Right lobe of liver (tissue), 6 donors: ENCODE results near the gene KIR2DL1. TPM values are rescaled to one million over a fixed set of nuclear protein-coding genes. Genes with fewer than 3 reads are reported as not detected.
"Not testable (repeated sequence)": the region's sequence is repeated elsewhere in the genome, so short reads cannot be mapped to it uniquely, and the experiment has no call there.

Experiments used
- ATAC-seq, 4 donors: fragments of 200-7000 bp; cut with Tn5 transposase; one replicate each; pipeline ENCODE4 v1.9.1; 2020; ENCODE audit warnings: mild to moderate bottlenecking in 4 of 4, moderate library complexity in 4 of 4
- DNase-seq, 3 donors: peaks; one replicate each; pipeline ENCODE4 v3.0.0-alpha.2; 2020
- H3K27ac ChIP-seq, 3 donors: fragments of 200-600 bp; one replicate each; pipeline ENCODE4 v1.8.0; 2022
- H3K27me3 ChIP-seq, 2 donors: fragments of 200-600 bp; one replicate each; pipeline ENCODE4 v1.8.0; 2022
- H3K36me3 ChIP-seq, 4 donors: fragments of 200-600 bp; sonication (generic) in 1 of 4; one replicate each; pipeline versions ENCODE4 v1.5.1 to v1.8.0; 2017 to 2022; ENCODE audit warnings: control low read depth in 1 of 4
- H3K4me1 ChIP-seq, 4 donors: fragments of 200-600 bp; sonication (generic) in 1 of 4; one replicate each; pipeline versions ENCODE4 v1.5.1 to v1.8.0; 2017 to 2022; ENCODE audit warnings: control low read depth in 1 of 4
- H3K4me3 ChIP-seq, 3 donors: fragments of 200-600 bp; one replicate each; pipeline ENCODE4 v1.8.0; 2022
- H3K9me3 ChIP-seq, 4 donors: fragments of 200-600 bp; sonication (generic) in 1 of 4; one replicate each; pipeline versions ENCODE4 v1.5.1 to v1.8.0; 2017 to 2022; ENCODE audit warnings: control low read depth in 1 of 4
- POLR2A ChIP-seq: fragments of 450-650 bp; IDR thresholded peaks from one replicate; pipeline ENCODE4 v1.6.1; 2017; ENCODE audit warnings: antibody characterized with exemption, mild to moderate bottlenecking
- WGBS: methylation state at CpG from one replicate; pipeline ENCODE4 v1.1.6; 2018; ENCODE audit warnings: low coverage, low lambda C conversion rate; ENCODE audit not compliant: insufficient coverage; ENCODE audit errors: missing lambda C conversion rate; 5-methylcytosine and 5-hydroxymethylcytosine counted together
- intact Hi-C, 2 donors: fragments of 100-400 bp; cut with DNase I; formaldehyde crosslinking; loops; one replicate each; pipeline versions ENCODE4 v1.11.2 to v1.14.1; 2022
- total RNA-seq, 6 experiments: library from RNA; depleted of rRNA in 2 of 6; stranded (reverse); fragments of >200 nt in 2 of 6; fragmentation: NEBNext Ultra II Directional in 3 of 6; extraction: Animal tissue kit (Norgen Biotek cat#: 25700) in 3 of 6; gene quantifications; one replicate each; pipeline versions ENCODE4 v1.1.0 to v1.2.4, GENCODE V29; 2016 to 2023
- TF ChIP-seq, protein P1 (sequence below), 4 donors: fragments of 200-600 bp in 3 of 4; fragments of 450-650 bp in 1 of 4; IDR thresholded peaks; one replicate each; pipeline versions ENCODE4 v1.5.1 to v1.8.0; 2016 to 2022; ENCODE audit warnings: antibody characterized with exemption in 4 of 4, mild to moderate bottlenecking in 2 of 4
- donor health status: DM: no; HTN: yes; CAD: no.
- donor health status: DM: no; HTN: no; CAD: no.
- donor health status: DM: no; HTN: no; CAD: no.
- donor health status: DM: no; HTN: yes; CAD: no.
- donor health status: DM: no; HTN: yes; CAD: no.

KIR2DL1 gene
- total RNA-seq, 6 experiments from 2014 or later: 0.18 TPM; not detected in 5

DNA sequence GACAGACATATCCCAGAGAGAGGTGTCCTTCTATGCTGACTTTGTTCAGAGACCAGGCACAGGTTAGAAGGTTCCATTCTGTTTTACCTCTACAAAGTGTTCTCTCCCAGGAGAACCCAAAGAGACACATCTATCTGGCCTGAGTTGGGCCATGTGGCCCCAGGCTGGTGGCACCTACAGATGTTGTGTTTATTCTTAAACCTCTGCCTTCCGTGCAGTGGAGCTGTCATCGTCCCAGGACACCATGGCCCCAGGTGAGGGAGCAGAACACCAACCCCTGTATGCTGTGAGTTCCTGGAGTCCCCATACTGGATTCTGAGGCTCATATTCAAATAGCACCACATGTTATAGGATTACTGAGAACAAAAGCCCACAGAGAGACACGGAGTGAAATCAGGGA lies 41.4 kb upstream of the KIR2DL1 start:
- 35% methylated on average over 3 of the region's 3 CpGs for WGBS
- ATAC-seq (no peak), DNase-seq (no peak)

GRCh38 chr19:54729416-54730188 lies 40.0 kb upstream of the KIR2DL1 start:
- Histone ChIP-seq H3K27me3 (no peaks in the 10 kb centered on the region), H3K4me3 (no peak overlapping the region), H3K27ac (no peak overlapping the region), H3K36me3 (no peaks in the 10 kb centered on the region), H3K4me1 (no peaks in the 10 kb centered on the region), H3K9me3 (no peaks in the 10 kb centered on the region)
- DNase-seq (no peak), ATAC-seq (no peak)
- intact Hi-C loops: no loop called here
- 23% methylated on average over 4 of the region's 15 CpGs for WGBS
- TF ChIP-seq, protein P1, sequence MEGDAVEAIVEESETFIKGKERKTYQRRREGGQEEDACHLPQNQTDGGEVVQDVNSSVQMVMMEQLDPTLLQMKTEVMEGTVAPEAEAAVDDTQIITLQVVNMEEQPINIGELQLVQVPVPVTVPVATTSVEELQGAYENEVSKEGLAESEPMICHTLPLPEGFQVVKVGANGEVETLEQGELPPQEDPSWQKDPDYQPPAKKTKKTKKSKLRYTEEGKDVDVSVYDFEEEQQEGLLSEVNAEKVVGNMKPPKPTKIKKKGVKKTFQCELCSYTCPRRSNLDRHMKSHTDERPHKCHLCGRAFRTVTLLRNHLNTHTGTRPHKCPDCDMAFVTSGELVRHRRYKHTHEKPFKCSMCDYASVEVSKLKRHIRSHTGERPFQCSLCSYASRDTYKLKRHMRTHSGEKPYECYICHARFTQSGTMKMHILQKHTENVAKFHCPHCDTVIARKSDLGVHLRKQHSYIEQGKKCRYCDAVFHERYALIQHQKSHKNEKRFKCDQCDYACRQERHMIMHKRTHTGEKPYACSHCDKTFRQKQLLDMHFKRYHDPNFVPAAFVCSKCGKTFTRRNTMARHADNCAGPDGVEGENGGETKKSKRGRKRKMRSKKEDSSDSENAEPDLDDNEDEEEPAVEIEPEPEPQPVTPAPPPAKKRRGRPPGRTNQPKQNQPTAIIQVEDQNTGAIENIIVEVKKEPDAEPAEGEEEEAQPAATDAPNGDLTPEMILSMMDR (IDR thresholded peaks at IDR 0.05): no peak
- no peak for TF ChIP-seq POLR2A

More for the DNA sequence above, 41.4 kb upstream of the KIR2DL1 start:
- no peaks in the 10 kb centered on the region for H3K4me1 ChIP-seq
- no peak overlapping the region for H3K27ac ChIP-seq
- H3K4me3 ChIP-seq: no peak overlapping the region
- intact Hi-C loops: no loop called here
- H3K27me3 ChIP-seq: no peaks in the 10 kb centered on the region
- H3K9me3 ChIP-seq: no peaks in the 10 kb centered on the region
- H3K36me3 ChIP-seq: no peaks in the 10 kb centered on the region
- TF ChIP-seq, protein P1 (IDR thresholded peaks at IDR 0.05): no peak
- TF ChIP-seq POLR2A: no peak

GRCh38 chr19:54731191-54731590 lies 38.4 kb upstream of the KIR2DL1 start:
- Histone ChIP-seq H3K4me1 (no peaks in the 10 kb centered on the region), H3K27ac (no peak overlapping the region), H3K9me3 (no peaks in the 10 kb centered on the region), H3K4me3 (no peak overlapping the region), H3K36me3 (no peaks in the 10 kb centered on the region), H3K27me3 (no peaks in the 10 kb centered on the region)
- WGBS: 37% methylated on average over 8 of the region's 8 CpGs
- TF ChIP-seq, protein P1 (IDR thresholded peaks at IDR 0.05): no peak
- no peak for TF ChIP-seq POLR2A
- intact Hi-C loops: no loop called here
- no peak for ATAC-seq
- no peak for DNase-seq

DNA sequence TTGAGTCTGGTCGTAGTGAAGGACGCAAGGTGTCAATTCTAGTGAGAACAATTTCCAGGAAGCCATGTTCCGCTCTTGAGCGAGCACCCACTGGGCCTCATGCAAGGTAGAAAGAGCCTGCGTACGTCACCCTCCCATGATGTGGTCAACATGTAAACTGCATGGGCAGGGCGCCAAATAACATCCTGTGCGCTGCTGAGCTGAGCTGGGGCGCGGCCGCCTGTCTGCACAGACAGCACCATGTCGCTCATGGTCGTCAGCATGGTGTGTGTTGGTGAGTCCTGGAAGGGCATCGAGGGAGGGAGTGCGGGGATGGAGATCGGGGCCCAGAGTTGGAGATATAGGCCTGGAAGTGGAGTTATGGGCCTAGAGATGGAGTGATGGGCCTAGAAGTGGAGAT lies 31.3 kb upstream of the KIR2DL1 start, which contains the start of gene KIR2DL3:
Gene KIR2DL3 (plus strand): TSS at position 208 of the 400 bp plus-strand sequence. CDS start 33 bp downstream, at position 241.
- intact Hi-C loops, DNase-seq, H3K4me3 ChIP-seq, H3K36me3 ChIP-seq, H3K9me3 ChIP-seq, H3K27me3 ChIP-seq, H3K27ac ChIP-seq, H3K4me1 ChIP-seq, ATAC-seq: not testable (repeated sequence)
- 84% methylated on average over 9 of the region's 16 CpGs for WGBS

DNA sequence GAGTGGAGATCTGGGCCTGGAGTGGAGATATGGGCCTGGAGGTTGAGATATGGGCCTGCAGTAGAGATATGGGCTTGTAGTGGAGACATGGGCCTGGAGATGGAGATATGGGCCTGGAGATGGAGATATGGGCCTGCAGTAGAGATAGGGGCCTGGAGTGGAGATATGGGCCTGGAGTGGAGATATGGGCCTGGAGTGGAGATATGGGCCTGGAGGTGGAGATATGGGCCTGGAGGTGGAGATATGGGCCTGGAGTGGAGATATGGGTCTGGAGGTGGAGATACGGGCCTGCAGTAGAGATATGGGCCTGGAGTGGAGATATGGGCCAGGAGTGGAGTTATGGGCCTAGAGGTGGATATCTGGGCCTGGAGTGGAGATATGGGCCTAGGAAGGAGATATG lies 30.9 kb upstream of the KIR2DL1 start:
- WGBS: 57% methylated on average over 1 of the region's 1 CpG
- H3K27ac ChIP-seq: no peak overlapping the region
- ATAC-seq (no peak), DNase-seq (no peak)
- no peak for TF ChIP-seq POLR2A
- TF ChIP-seq, protein P1 (IDR thresholded peaks at IDR 0.05): no peak
- no peaks in the 10 kb centered on the region for H3K4me1 ChIP-seq
- H3K4me3 ChIP-seq: no peak overlapping the region
- H3K27me3 ChIP-seq: no peaks in the 10 kb centered on the region
- H3K36me3 ChIP-seq: no peaks in the 10 kb centered on the region
- intact Hi-C loops: no loop called here
- H3K9me3 ChIP-seq: no peaks in the 10 kb centered on the region
